ENCODE results near the gene DISC1. TPM values are rescaled to one million over a fixed set of nuclear protein-coding genes. Genes with fewer than 3 reads are reported as not detected.

Gene DISC1
- total RNA-seq: 1 to 10 TPM; 3.5 to 5.0 TPM

- no peaks in the 10 kb centered on the region for H3K27me3 Mint-ChIP-seq
- TF ChIP-seq CTCF (IDR thresholded peaks at IDR 0.05): no peak
- peak within 1 kb of the TSS; percentile 28 for H3K27ac Mint-ChIP-seq
- peak within 1 kb of the TSS; percentile 74 for H3K4me3 Mint-ChIP-seq
- ChIA-PET CTCF (interaction anchor here (1.6 kb wide), 1 partner anchor 13 kb away, joined by 3 read pairs; no protein-coding TSS in a partner anchor), POLR2A (interaction anchor here (0.6 to 1.0 kb wide), 3 partner anchors 11 to 289 kb away, joined by 3 read pairs; partner anchors contain the start of genes EXOC8 and SPRTN)
- peaks cover 28% of the 10 kb centered on the region for H3K4me1 Mint-ChIP-seq (ENCODE audit: low read depth)
- ATAC-seq: peak; percentile 75
- intact Hi-C loops (cut with micrococcal nuclease): no loop called here
- no peaks in the 10 kb centered on the region for H3K9me3 Mint-ChIP-seq
- peak; percentile 79 for DNase-seq
- no peaks in the 10 kb centered on the region for H3K36me3 Mint-ChIP-seq (ENCODE audit: low read depth)
These were observed at the start of gene DISC1 for GRCh38 chr1:231626535-231626950. Gene DISC1 (plus strand): TSS chr1:231626790. CDS start chr1:231626868, 78 bp downstream.

GRCh38 chr1:231576804-231577718, 49.5 kb upstream of the DISC1 start:
- intact Hi-C loops (cut with micrococcal nuclease): no loop called here
- CTCF ChIA-PET: interaction anchor here (2.0 kb wide), 1 partner anchor 261 kb away, joined by 6 read pairs; no protein-coding TSS in a partner anchor
- H3K36me3 Mint-ChIP-seq (ENCODE audit: low read depth): no peaks in the 10 kb centered on the region
- H3K27me3 Mint-ChIP-seq: no peaks in the 10 kb centered on the region
- H3K27ac Mint-ChIP-seq: no peak overlapping the region
- ATAC-seq (no peak), DNase-seq (no peak)
- H3K4me1 Mint-ChIP-seq (ENCODE audit: low read depth): no peaks in the 10 kb centered on the region
- H3K4me3 Mint-ChIP-seq: no peak overlapping the region
- no peaks in the 10 kb centered on the region for H3K9me3 Mint-ChIP-seq
- POLR2A ChIA-PET: interaction anchor here (0.6 kb wide), 1 partner anchor 922 kb away, joined by 3 read pairs; no protein-coding TSS in a partner anchor
- no peak for TF ChIP-seq CTCF (IDR thresholded peaks at IDR 0.05)

GRCh38 chr1:231580874-231581273, 45.7 kb upstream of the DISC1 start:
- intact Hi-C loops (cut with micrococcal nuclease): no loop called here

GRCh38 chr1:231581859-231582258, 44.7 kb upstream of the DISC1 start:
- no peak for ATAC-seq
- Mint-ChIP-seq H3K36me3 (ENCODE audit: low read depth) (no peaks in the 10 kb centered on the region), H3K27me3 (no peaks in the 10 kb centered on the region), H3K4me1 (ENCODE audit: low read depth) (no peaks in the 10 kb centered on the region), H3K4me3 (no peak overlapping the region), H3K9me3 (no peaks in the 10 kb centered on the region), H3K27ac (no peak overlapping the region)
- intact Hi-C loops (cut with micrococcal nuclease): no loop called here
- ChIA-PET POLR2A (no interaction called here), CTCF (interaction anchor here (2.0 kb wide), 1 partner anchor 266 kb away, joined by 5 read pairs; no protein-coding TSS in a partner anchor)
- no peak for DNase-seq
- TF ChIP-seq CTCF (IDR thresholded peaks at IDR 0.05): no peak

More at GRCh38 chr1:231580874-231581273, 45.7 kb upstream of the DISC1 start:
- Mint-ChIP-seq H3K27ac (no peak overlapping the region), H3K4me3 (no peak overlapping the region), H3K36me3 (ENCODE audit: low read depth) (no peaks in the 10 kb centered on the region), H3K27me3 (no peaks in the 10 kb centered on the region), H3K4me1 (ENCODE audit: low read depth) (no peaks in the 10 kb centered on the region), H3K9me3 (no peaks in the 10 kb centered on the region)
- POLR2A ChIA-PET: no interaction called here
- TF ChIP-seq CTCF (IDR thresholded peaks at IDR 0.05): no peak
- CTCF ChIA-PET: interaction anchor here (2.0 kb wide), 1 partner anchor 265 kb away, joined by 5 read pairs; no protein-coding TSS in a partner anchor
- ATAC-seq (no peak), DNase-seq (no peak)

- intact Hi-C loops (cut with micrococcal nuclease): no loop called here
- ATAC-seq: no peak
- DNase-seq: no peak
- H3K27ac Mint-ChIP-seq: no peak overlapping the region
- POLR2A ChIA-PET: no interaction called here
- no peaks in the 10 kb centered on the region for H3K4me1 Mint-ChIP-seq (ENCODE audit: low read depth)
- CTCF ChIA-PET: no interaction called here
- no peaks in the 10 kb centered on the region for H3K9me3 Mint-ChIP-seq
- TF ChIP-seq CTCF (IDR thresholded peaks at IDR 0.05): no peak
- H3K36me3 Mint-ChIP-seq (ENCODE audit: low read depth): no peaks in the 10 kb centered on the region
- H3K27me3 Mint-ChIP-seq: no peaks in the 10 kb centered on the region
- no peak overlapping the region for H3K4me3 Mint-ChIP-seq
These were observed 43.2 kb upstream of the DISC1 start for GRCh38 chr1:231583376-231583775.

Measured in activated CD8-positive, alpha-beta T cell treated with anti-CD3 and anti-CD28 coated beads for 36 hours (primary cell).